Left lobe of liver (tissue), 2 donors: ENCODE measurements around the gene EDC3. TPM values are rescaled to one million over a fixed set of nuclear protein-coding genes. Genes with fewer than 3 reads are reported as not detected.
A peak's percentile ranks its signal among the peaks of the same experiment; 100 is the strongest.
"Not testable (repeated sequence)": the region's sequence is repeated elsewhere in the genome, so short reads cannot be mapped to it uniquely, and the experiment has no call there.

Experiments used
- ATAC-seq: fragments of 200-7000 bp; cut with Tn5 transposase; one replicate; pipeline ENCODE4 v1.9.1; 2020; ENCODE audit warnings: mild to moderate bottlenecking, moderate library complexity
- DNase-seq: peaks from one replicate; pipeline ENCODE4 v3.0.0-alpha.2; 2020; ENCODE audit warnings: low spot score
- total RNA-seq: library from RNA; stranded (reverse); gene quantifications from one replicate; pipeline ENCODE4 v1.2.1, GENCODE V29; 2021
- donor health status: DM: no; HTN: no; CAD: no; lungs with moderate emphysema.
- donor health status: DM: no; HTN: yes; CAD: no.

EDC3 gene
- total RNA-seq, result 13.4 TPM

GRCh38 chr15:74695597-74696397, at the start of gene EDC3:
EDC3 (minus strand) TSS chr15:74696024; CDS start chr15:74675124, 20,900 bp downstream.
- peak; percentile 98 for ATAC-seq
- peak; percentile 88 for DNase-seq

- no peak for DNase-seq
- ATAC-seq, result no peak
Observed at GRCh38 chr15:74742422-74742821, 46.6 kb upstream of the EDC3 start.

- ATAC-seq, DNase-seq: not testable (repeated sequence)
Observed at GRCh38 chr15:74738239-74738638, 42.4 kb upstream of the EDC3 start.

GRCh38 chr15:74735305-74735704, 39.5 kb upstream of the EDC3 start:
- DNase-seq (no peak), ATAC-seq (peak; percentile 43)

GRCh38 chr15:74733269-74733668, 37.4 kb upstream of the EDC3 start:
- no peak for ATAC-seq

GRCh38 chr15:74732846-74733245, 37.0 kb upstream of the EDC3 start:
- DNase-seq, result no peak

More at GRCh38 chr15:74733269-74733668, 37.4 kb upstream of the EDC3 start:
- no peak for DNase-seq

GRCh38 chr15:74730619-74731316, 34.9 kb upstream of the EDC3 start:
- ATAC-seq (peak; percentile 58), DNase-seq (peak; percentile 76)

More at GRCh38 chr15:74732846-74733245, 37.0 kb upstream of the EDC3 start:
- no peak for ATAC-seq

- DNase-seq, ATAC-seq: not testable (repeated sequence)
Observed at GRCh38 chr15:74729372-74729771, 33.5 kb upstream of the EDC3 start.

GRCh38 chr15:74728699-74729098, 32.9 kb upstream of the EDC3 start:
- not testable (repeated sequence) for DNase-seq

GRCh38 chr15:74727727-74728126, 31.9 kb upstream of the EDC3 start:
- ATAC-seq (no peak), DNase-seq (peak; percentile 43)

More at GRCh38 chr15:74728699-74729098, 32.9 kb upstream of the EDC3 start:
- not testable (repeated sequence) for ATAC-seq

- peak; percentile 43 for ATAC-seq
- peak; percentile 63 for DNase-seq
Observed at GRCh38 chr15:74726774-74727164, 30.9 kb upstream of the EDC3 start.

- ATAC-seq (peak; percentile 82), DNase-seq (peak; percentile 86)
Observed at GRCh38 chr15:74725845-74726773, 30.3 kb upstream of the EDC3 start.

GRCh38 chr15:74725225-74725774, 29.5 kb upstream of the EDC3 start, which contains the start of gene CYP1A1:
CYP1A1 (minus strand) TSS chr15:74725528; CDS start chr15:74723097, 2,431 bp downstream.
- DNase-seq (peak; percentile 70), ATAC-seq (peak; percentile 69)

- no peak for ATAC-seq
- no peak for DNase-seq
Observed at GRCh38 chr15:74724570-74725224, 28.9 kb upstream of the EDC3 start.

GRCh38 chr15:74723754-74724334, 28.0 kb upstream of the EDC3 start:
- ATAC-seq, result peak; percentile 35
- DNase-seq, result no peak

- DNase-seq (no peak), ATAC-seq (no peak)
Observed at GRCh38 chr15:74723187-74723586, 27.4 kb upstream of the EDC3 start.

- no peak for DNase-seq
- ATAC-seq, result no peak
Observed at GRCh38 chr15:74722591-74722990, 26.8 kb upstream of the EDC3 start.

GRCh38 chr15:74716651-74717050, 20.8 kb upstream of the EDC3 start:
- DNase-seq (no peak), ATAC-seq (no peak)

GRCh38 chr15:74712311-74712710, 16.5 kb upstream of the EDC3 start:
- DNase-seq (no peak), ATAC-seq (no peak)
